H9 (cell line): ENCODE data around the gene OLFM1. TPM values are rescaled to one million over a fixed set of nuclear protein-coding genes. Genes with fewer than 3 reads are reported as not detected.

ENCODE experiments used
- DNase-seq: peaks from one replicate; pipeline ENCODE4 v3.0.0-alpha.2; 2017
- H2AFZ ChIP-seq: one replicate; pipeline ENCODE4 v1.6.1; 2013; ENCODE audit warnings: mild to moderate bottlenecking, low read length, control low read depth, moderate library complexity
- H2AK5ac ChIP-seq: 2 replicates; pipeline ENCODE4 v1.6.1; 2013; ENCODE audit warnings: low read length, control low read depth, mixed read lengths; ENCODE audit not compliant: insufficient read length
- H2BK120ac ChIP-seq: one replicate; pipeline ENCODE4 v1.6.1; 2013; ENCODE audit warnings: low read depth, mild to moderate bottlenecking, low read length, control low read depth, inconsistent platforms; ENCODE audit not compliant: poor library complexity, severe bottlenecking
- H2BK12ac ChIP-seq: 2 replicates; pipeline ENCODE4 v1.6.1; 2013; ENCODE audit warnings: low read length, control low read depth, mixed read lengths, low read depth; ENCODE audit not compliant: insufficient read length
- H2BK15ac ChIP-seq: 2 replicates; pipeline ENCODE4 v1.6.1; 2013; ENCODE audit warnings: low read depth, low read length, control low read depth
- H2BK20ac ChIP-seq: one replicate; pipeline ENCODE4 v1.6.1; 2013; ENCODE audit warnings: low read depth, mild to moderate bottlenecking, low read length, control low read depth, inconsistent platforms; ENCODE audit not compliant: poor library complexity, severe bottlenecking
- H2BK5ac ChIP-seq: 2 replicates; pipeline ENCODE4 v1.6.1; 2013; ENCODE audit warnings: low read length, control low read depth, mixed read lengths; ENCODE audit not compliant: insufficient read length
- H3K14ac ChIP-seq: 2 replicates; pipeline ENCODE4 v1.6.1; 2013; ENCODE audit warnings: low read length, control low read depth; ENCODE audit not compliant: insufficient read depth
- H3K18ac ChIP-seq: 2 replicates; pipeline ENCODE4 v1.6.1; 2013; ENCODE audit warnings: low read depth, mild to moderate bottlenecking, mixed read lengths, low read length, control low read depth; ENCODE audit not compliant: insufficient read length
- H3K23ac ChIP-seq: 2 replicates; pipeline ENCODE4 v1.6.1; 2013; ENCODE audit warnings: low read length, control low read depth, mixed read lengths, low read depth; ENCODE audit not compliant: insufficient read length
- H3K23me2 ChIP-seq: 2 replicates; pipeline ENCODE4 v1.6.1; 2013; ENCODE audit warnings: low read depth, mild to moderate bottlenecking, mixed read lengths, low read length, control low read depth; ENCODE audit not compliant: insufficient read length, poor library complexity, severe bottlenecking
- H3K27ac ChIP-seq: 2 replicates; pipeline ENCODE4 v1.5.1; 2013; ENCODE audit warnings: low read length, control low read depth, mixed read lengths, low read depth; ENCODE audit not compliant: insufficient read length
- H3K27me3 ChIP-seq: 2 replicates; pipeline ENCODE4 v1.6.1; 2013; ENCODE audit warnings: low read length, control low read depth, inconsistent platforms; ENCODE audit not compliant: insufficient read depth
- H3K4ac ChIP-seq: 2 replicates; pipeline ENCODE4 v1.6.1; 2013; ENCODE audit warnings: low read depth, mild to moderate bottlenecking, control low read depth, inconsistent platforms, low read length, moderate library complexity
- H3K4me1 ChIP-seq: 2 replicates; pipeline ENCODE4 v1.6.1; 2013; ENCODE audit warnings: low read length, control low read depth, inconsistent platforms; ENCODE audit not compliant: insufficient read depth
- H3K4me2 ChIP-seq: 2 replicates; pipeline ENCODE4 v1.6.1; 2013; ENCODE audit warnings: low read length, control low read depth, mixed read lengths; ENCODE audit not compliant: insufficient read length, insufficient read depth
- H3K56ac ChIP-seq: 2 replicates; pipeline ENCODE4 v1.6.1; 2013; ENCODE audit warnings: low read depth, mild to moderate bottlenecking, mixed read lengths, low read length, control low read depth; ENCODE audit not compliant: insufficient read length
- H3K79me1 ChIP-seq: 2 replicates; pipeline ENCODE4 v1.6.1; 2013; ENCODE audit warnings: low read depth, mild to moderate bottlenecking, moderate library complexity, low read length, control low read depth, inconsistent platforms; ENCODE audit not compliant: insufficient read depth, poor library complexity, severe bottlenecking
- H3K79me2 ChIP-seq: 2 replicates; pipeline ENCODE4 v1.6.1; 2013; ENCODE audit warnings: low read length, control low read depth, inconsistent platforms; ENCODE audit not compliant: insufficient read depth
- H3K9ac ChIP-seq: 2 replicates; pipeline ENCODE4 v1.6.1; 2013; ENCODE audit warnings: low read length, control low read depth, mixed read lengths; ENCODE audit not compliant: insufficient read length; ENCODE audit errors: extremely low read depth
- H3K9me3 ChIP-seq: one replicate; pipeline ENCODE4 v1.6.1; 2013; ENCODE audit warnings: low read depth, low read length, inconsistent platforms; ENCODE audit not compliant: control insufficient read depth
- H3T11ph ChIP-seq: one replicate; pipeline ENCODE4 v1.6.1; 2013; ENCODE audit warnings: mild to moderate bottlenecking, low read length, control low read depth, inconsistent platforms
- H4K20me1 ChIP-seq: one replicate; pipeline ENCODE4 v1.6.1; 2013; ENCODE audit not compliant: control insufficient read depth, insufficient read length, insufficient read depth
- H4K5ac ChIP-seq: 2 replicates; pipeline ENCODE4 v1.6.1; 2013; ENCODE audit warnings: low read depth, mild to moderate bottlenecking, mixed read lengths, low read length, control low read depth; ENCODE audit not compliant: insufficient read length
- H4K8ac ChIP-seq: replicated peaks from 2 replicates; pipeline ENCODE4 v1.6.1; 2013; ENCODE audit warnings: low read length, control low read depth, mixed read lengths, low read depth; ENCODE audit not compliant: insufficient read length
- H4K91ac ChIP-seq: 2 replicates; pipeline ENCODE4 v1.6.1; 2013; ENCODE audit warnings: low read depth, mild to moderate bottlenecking, moderate library complexity, mixed read lengths, low read length, control low read depth; ENCODE audit not compliant: insufficient read length
- H3K27ac Mint-ChIP-seq, 3 experiments: 2 replicates in 2 of 3; 3 replicates in 1 of 3; pipeline ENCODE4 v1.8.0; 2020 to 2021; ENCODE audit warnings: mixed read lengths in 3 of 3, mild to moderate bottlenecking in 1 of 3, moderate library complexity in 1 of 3
- H3K27me3 Mint-ChIP-seq: 2 replicates; pipeline ENCODE4 v1.8.0; 2021; ENCODE audit warnings: low read depth, mild to moderate bottlenecking, moderate library complexity, mixed read lengths
- H3K36me3 Mint-ChIP-seq, 3 experiments: 2 replicates in 2 of 3; 3 replicates in 1 of 3; pipeline ENCODE4 v1.8.0; 2020 to 2021; ENCODE audit warnings: low read depth in 3 of 3, mixed read lengths in 3 of 3; ENCODE audit not compliant: insufficient read depth in 1 of 3
- H3K4me1 Mint-ChIP-seq, 2 experiments: 2 replicates each; pipeline ENCODE4 v1.8.0; 2020; ENCODE audit warnings: mixed read lengths in 2 of 2
- H3K4me3 Mint-ChIP-seq, 2 experiments: 2 replicates in 1 of 2; 3 replicates in 1 of 2; pipeline ENCODE4 v1.8.0; 2020 to 2021; ENCODE audit warnings: mild to moderate bottlenecking in 2 of 2, mixed read lengths in 2 of 2, moderate library complexity in 1 of 2
- H3K9me3 Mint-ChIP-seq, 2 experiments: 2 replicates in 1 of 2; 3 replicates in 1 of 2; pipeline ENCODE4 v1.8.0; 2020; ENCODE audit warnings: mild to moderate bottlenecking in 2 of 2, mixed read lengths in 2 of 2, moderate library complexity in 1 of 2
- WGBS: extraction: QIAGEN DNeasy Blood & Tissue Kit; methylation state at CpG from one replicate; pipeline ENCODE4 v1.1.7; 2013; ENCODE audit warnings: missing lambda C conversion rate, low lambda C conversion rate, mixed read lengths; ENCODE audit not compliant: insufficient read length; ENCODE audit errors: extremely low coverage; 5-methylcytosine and 5-hydroxymethylcytosine counted together
- total RNA-seq: library from RNA; stranded (reverse); gene quantifications from 2 replicates; pipeline ENCODE4 v1.2.1, GENCODE V29; 2021
- TF ChIP-seq, protein P1 (sequence below): fragments of 200-600 bp; sonication (generic); conservative IDR thresholded peaks from 3 replicates; pipeline ENCODE4 v1.8.0; 2021; ENCODE audit warnings: antibody characterized with exemption, mild to moderate bottlenecking

OLFM1 gene
- total RNA-seq, 1 experiment from 2014 or later: 34.1 TPM

DNA sequence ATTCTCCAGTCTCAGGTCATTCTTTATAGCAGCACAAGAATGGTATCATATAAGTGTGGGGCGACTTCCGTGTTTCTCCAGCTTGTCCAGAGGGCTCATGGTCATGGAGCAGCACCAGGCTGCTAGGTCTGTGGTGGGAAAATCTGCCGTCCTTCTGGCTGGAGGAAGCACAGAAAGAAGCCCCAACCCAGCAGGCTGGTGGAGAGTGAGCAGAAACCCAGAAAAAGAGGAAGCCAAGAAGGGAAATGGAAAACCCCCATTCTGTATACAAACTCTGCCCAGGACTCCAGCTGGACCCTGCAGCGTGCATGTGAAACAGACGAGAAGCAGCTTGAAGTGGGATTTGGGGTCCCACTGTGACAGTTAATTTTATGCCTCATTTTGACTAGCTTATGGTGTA lies 34.3 kb upstream of the OLFM1 start:
- Histone ChIP-seq H4K8ac (no peak overlapping the region), H3K79me2 (no peaks in the 10 kb centered on the region)
- TF ChIP-seq, protein P1, sequence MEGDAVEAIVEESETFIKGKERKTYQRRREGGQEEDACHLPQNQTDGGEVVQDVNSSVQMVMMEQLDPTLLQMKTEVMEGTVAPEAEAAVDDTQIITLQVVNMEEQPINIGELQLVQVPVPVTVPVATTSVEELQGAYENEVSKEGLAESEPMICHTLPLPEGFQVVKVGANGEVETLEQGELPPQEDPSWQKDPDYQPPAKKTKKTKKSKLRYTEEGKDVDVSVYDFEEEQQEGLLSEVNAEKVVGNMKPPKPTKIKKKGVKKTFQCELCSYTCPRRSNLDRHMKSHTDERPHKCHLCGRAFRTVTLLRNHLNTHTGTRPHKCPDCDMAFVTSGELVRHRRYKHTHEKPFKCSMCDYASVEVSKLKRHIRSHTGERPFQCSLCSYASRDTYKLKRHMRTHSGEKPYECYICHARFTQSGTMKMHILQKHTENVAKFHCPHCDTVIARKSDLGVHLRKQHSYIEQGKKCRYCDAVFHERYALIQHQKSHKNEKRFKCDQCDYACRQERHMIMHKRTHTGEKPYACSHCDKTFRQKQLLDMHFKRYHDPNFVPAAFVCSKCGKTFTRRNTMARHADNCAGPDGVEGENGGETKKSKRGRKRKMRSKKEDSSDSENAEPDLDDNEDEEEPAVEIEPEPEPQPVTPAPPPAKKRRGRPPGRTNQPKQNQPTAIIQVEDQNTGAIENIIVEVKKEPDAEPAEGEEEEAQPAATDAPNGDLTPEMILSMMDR: no peak

More for the DNA sequence above, 34.3 kb upstream of the OLFM1 start:
- Histone ChIP-seq H2BK20ac (no peak overlapping the region), H3K27ac (no peak overlapping the region), H3K9ac (no peak overlapping the region), H3K23ac (no peak overlapping the region), H3K4ac (no peak overlapping the region), H3K18ac (no peak overlapping the region), H4K20me1 (no peaks in the 10 kb centered on the region), H3K56ac (no peak overlapping the region), H2AFZ (no peak overlapping the region), H3T11ph (no peak overlapping the region), H3K27me3 (no peaks in the 10 kb centered on the region), H3K9me3 (no peaks in the 10 kb centered on the region), H3K14ac (no peak overlapping the region), H4K91ac (no peak overlapping the region), H4K5ac (no peak overlapping the region), H2AK5ac (no peak overlapping the region), H3K4me1 (no peaks in the 10 kb centered on the region), H2BK5ac (no peak overlapping the region), H2BK120ac (no peak overlapping the region), H3K4me2 (no peak overlapping the region), H3K23me2 (no peaks in the 10 kb centered on the region), H2BK15ac (no peak overlapping the region), H2BK12ac (no peak overlapping the region), H3K79me1 (no peaks in the 10 kb centered on the region)
- H3K4me1 Mint-ChIP-seq: 0 out of 4 replicates have a peak, but pooled peaks cover 0 to 2% of the 10 kb centered on the region in 2 experiments
- WGBS: no CpG with 5 or more reads among the region's 5 CpGs
- no peak overlapping the region for H3K4me3 Mint-ChIP-seq
- peak overlapping the region in 1 of 3 experiments; percentile 40; a peak in 1 of 7 replicates for H3K27ac Mint-ChIP-seq
- peaks cover 4% of the 10 kb centered on the region for H3K27me3 Mint-ChIP-seq
- H3K36me3 Mint-ChIP-seq: peaks cover 0 to 2% (median 0%) of the 10 kb centered on the region in 3 experiments; a peak in 2 of 7 replicates
- peaks cover 0 to 9% of the 10 kb centered on the region in 2 experiments; a peak in 2 of 5 replicates for H3K9me3 Mint-ChIP-seq
- no peak for DNase-seq
